ENCODE data around the gene MORF4L1.
"Not testable (repeated sequence)": the region's sequence is repeated elsewhere in the genome, so short reads cannot be mapped to it uniquely, and the experiment has no call there.

Gene MORF4L1

DNA sequence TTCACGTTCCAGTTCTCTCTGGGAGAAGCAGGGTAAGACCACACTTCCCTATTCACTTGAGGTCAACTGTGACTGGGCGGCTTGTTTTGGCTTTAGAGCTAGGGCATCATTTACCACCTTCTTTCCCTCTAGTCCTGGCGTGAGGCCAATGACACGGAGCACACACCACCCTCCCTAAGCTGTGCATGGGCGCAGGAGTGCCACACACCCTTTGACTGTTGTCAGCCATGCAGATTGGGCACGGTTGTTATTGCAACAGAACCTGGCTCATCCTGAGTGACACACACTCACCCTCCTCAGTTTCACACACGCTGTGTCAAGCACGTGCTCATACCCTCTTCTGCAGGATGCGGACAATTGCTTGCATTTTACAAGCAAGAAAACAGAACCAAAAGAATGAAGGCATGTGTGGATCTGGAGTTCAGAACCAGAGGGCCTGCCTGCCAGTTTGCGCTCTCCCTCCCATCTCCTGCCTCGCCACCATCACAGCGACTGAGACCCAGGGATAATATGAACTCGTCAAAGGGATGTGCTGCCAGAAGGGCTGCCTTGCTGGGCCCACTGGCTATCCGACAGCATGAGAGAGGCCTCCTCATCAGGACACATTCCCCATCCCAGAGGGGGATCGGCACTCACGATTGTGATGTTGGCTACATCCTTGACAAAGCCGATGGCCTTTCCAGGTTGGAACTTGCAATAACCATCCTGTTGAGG, 54.5 kb downstream of the MORF4L1 start:
- no peak for DNase-seq

- DNase-seq, result not testable (repeated sequence)
Observed at GRCh38 chr15:78928176-78928575, 55.5 kb downstream of the MORF4L1 start.

DNA sequence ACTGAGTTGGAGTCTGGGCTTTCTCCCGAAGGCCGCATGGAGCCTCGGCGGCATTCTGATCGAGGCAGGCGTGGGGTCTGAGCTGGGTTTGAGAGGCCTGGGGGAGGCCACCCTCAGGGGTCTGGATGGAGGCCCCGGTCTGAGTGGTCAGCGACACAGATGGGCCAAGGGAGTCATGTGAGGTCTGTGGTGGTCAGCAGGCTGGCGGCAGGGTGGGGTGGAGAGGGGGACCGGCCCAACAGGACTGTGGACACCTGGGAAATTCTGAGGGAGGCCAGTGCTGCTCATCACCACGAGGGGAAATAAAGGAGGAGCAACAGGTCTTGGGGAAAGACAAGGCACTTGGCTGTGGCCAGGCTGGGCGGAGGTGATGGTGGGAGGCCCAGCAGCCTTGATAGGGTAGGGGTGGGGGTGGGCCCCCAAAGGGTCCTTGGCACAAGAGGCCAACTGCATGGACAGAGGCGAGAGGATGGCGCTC, 56.0 kb downstream of the MORF4L1 start:
- no peak for DNase-seq

DNA sequence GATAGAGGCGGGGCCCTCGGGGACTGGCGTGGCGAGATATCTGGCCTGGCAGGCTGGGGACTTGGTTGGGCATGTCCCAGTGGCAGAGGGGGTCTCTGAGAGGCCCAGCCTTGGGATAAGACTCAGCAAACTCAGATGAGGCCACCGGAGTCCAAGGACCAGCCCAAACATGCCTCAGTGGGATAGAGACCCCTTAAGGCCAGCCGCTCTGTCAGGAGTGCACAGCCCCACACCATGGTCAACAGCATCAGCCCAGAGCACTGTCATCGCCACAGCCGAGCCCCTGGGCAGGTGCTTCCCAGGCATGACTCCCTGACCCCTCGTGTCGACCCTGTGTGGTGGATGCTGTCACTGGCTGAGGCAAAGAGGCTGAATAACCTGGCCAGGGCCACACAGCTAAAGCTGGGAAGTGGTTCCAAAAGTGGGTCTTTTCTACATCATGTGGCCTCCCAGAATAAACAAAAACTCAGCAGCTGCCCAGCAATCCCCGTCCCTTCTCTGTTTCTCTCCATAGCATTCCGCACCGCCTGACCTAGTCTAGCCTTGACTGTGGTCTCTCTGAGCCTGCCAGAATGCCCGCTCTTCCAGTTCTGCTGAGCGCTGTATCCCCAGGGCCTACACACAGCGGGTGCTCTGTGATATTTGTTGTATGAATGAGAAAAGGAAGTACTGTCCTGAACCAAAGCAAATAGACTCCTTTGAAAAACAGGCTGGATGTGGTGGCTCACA, 57.0 kb downstream of the MORF4L1 start:
- no peak for DNase-seq

- peak; percentile 92 for DNase-seq
Observed at GRCh38 chr15:78930577-78931388, 58.1 kb downstream of the MORF4L1 start.

DNA sequence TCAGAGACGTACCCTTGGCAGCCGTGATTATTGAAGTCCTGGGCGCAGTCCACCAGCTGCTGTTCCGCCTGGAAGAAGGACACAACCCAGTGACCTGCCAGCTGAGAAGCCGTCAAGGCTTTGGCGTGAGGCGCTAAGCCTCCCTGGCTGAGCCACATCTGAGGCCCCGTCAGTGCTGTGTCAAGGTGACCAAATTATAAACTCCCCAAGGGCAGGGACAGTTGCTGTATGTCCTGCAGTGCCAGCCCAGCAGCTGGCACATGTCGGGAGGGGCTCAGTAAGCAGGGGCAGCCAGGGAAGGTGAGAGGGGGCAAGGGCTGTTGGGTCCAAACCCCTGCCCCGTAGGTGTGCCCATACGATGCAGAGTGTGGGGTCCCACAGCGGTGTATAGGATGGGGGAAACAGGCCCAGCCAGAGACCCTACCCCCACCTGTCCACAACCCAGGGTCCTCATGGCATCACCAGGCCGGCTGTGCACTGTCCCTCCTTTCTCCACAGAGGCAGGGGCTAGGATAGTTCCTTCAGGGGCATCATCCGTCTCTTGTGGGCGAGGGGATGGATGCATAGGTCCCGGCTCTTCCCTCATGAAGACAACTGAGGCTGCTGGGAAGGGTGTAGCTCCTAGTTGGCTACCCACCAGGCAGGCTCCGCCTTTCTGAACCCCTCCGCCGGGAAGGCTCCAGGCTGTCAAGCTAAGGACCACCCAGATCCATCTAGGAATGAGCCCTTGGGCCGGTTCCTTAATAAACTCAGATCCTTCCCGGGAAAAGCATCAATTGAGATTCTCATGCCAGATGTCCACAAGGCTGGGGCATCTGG, 59.0 kb downstream of the MORF4L1 start:
- no peak for DNase-seq

GRCh38 chr15:78932258-78932808, 59.6 kb downstream of the MORF4L1 start:
- no peak for DNase-seq

DNA sequence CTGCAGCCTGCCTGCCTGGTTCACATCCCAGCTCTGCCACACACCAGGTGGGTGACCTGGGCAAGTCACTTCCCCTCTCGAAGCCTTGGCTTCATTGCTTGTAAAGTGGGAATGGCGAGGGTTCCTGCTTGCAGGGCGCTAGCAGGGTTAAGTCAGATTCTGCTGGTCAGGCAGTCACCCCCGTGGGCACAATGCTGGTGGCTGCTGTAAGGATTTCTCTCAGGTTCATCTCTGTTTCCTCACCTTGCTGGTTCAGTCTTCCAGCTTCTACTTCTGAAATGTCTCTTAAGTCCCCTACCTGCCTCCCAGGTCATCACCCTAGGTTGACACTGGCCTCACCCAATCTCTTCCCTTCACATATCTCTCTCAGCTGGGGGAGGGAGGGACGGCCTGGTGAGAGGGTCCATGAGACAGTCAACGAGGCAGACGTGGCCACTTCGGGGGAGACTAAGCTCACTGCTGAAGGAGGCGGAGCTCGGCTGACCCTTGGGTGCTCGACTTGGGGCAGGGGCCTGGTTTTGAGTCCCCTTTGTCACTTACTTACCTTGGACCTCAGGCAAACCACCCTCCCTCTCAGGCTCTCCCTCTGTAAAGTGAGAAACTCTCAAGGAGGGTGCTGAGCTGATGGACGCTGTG, 60.6 kb downstream of the MORF4L1 start:
- no peak for DNase-seq

DNA sequence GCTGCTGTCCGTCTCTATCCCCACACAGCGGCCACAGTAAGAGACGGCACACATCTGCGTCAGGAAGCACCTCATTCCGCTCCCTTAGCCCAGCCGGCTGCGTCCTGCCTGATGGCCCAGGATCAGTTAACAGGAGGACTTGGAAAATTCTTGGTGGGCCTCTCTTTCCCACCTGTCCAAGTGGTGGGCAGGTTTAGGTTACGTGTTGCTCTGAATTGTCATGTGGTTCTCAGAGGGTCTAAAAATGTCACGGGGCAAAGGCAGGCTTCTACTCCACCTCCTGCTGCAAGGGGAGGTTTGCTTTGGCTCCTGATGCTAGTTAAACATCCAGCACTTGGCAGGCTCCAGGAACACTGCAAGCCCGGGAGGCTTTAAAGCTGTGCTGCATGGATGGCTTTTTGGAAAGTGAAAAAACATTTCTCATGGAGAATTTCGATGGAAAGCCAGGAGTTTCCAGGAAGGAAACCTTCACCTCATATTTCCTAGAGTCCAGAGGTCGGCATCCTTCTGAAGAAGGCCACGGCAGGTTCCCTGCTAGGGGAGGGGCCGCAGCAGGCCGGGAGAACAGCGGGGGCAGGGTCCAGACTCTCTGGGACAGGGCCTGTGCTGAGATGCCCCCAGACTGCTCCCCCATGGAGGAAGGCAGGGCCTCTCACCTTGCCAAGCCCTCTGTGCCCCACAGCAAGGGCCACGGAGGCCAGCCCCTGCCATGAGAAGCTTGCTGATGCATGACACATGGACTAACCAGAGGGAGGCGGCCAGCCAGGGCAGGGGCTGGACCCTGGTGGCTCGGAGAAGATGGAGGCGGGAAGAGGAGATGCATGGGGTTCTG, 61.3 kb downstream of the MORF4L1 start:
- no peak for DNase-seq

DNA sequence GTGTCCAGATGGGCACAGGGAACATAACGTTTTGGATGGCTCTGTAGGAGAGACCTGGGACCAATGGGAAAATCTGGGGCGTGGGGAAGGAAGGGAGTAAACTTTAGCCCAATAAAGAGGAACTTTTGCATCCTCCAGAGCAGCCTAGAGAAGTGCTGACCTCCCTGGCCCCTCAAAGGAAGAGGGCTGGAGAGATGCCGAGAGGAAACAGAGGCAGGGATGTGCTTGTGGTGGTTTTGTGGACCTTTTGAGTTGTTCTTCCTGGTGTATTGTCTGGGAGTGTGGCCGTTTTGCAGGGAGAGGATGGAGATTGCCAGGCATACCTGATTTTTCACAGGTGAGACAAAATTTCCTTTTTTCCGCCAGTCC, 61.9 kb downstream of the MORF4L1 start:
- DNase-seq, result no peak

GRCh38 chr15:78937132-78937739, 64.5 kb downstream of the MORF4L1 start:
- DNase-seq, result no peak

DNA sequence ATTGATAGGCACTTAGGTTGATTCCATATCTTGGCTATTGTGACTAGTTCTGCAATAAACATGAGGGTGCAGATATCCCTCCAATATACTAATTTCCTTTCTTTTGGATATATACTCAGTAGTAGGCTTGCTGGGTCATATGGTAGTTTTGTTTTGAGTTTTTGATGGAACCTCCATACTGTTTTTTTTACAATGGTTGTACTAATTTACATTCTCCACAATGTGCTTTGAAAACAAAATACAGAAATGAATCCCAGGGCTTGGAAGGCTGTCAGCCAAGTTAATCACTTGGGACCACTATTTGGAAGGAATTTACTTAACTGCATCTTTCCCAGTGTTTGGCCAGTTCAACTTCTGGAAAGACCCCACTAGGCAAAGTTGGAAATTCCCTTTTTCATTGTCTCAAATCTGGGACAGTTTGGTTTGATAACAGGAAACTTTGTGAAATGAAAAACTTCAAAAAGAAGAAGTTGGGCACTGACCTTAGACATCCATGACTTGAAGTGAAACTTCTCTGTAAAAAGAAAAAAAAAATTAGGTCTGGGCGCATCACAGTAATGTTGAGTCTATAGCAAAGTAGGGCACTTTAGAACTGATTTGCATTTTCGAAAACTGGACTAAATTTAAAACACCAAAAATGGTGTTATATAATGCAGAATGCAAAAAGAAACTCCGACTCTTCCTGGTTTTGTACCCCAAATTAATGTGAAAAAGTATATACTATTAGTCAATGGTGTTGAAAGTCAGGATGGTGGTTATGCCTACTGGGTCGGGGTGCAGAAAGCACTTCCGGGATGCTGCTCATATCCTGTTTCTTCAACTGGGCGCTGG, 66.2 kb downstream of the MORF4L1 start:
- DNase-seq, result no peak

DNA sequence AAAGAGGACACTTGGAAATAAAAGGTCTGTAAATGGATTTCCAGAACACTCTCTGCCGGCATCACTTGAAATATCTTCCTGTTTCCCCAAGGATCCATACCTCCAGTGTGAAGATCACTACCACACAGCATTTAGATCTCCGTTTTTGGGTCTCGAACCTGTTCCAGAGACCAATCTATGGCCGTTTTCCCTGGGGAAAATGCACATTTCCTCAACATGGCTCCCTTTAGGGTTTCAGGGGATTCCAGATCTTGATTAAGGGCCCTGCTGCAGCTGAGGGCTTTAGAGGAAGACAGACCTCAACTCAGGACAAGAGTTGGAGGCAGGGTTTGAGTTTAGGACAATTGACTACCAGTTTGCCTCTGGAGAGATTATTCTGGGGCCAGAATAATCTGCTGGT, 70.1 kb downstream of the MORF4L1 start:
- DNase-seq, result no peak

- DNase-seq, result no peak
Observed at GRCh38 chr15:78943692-78944091, 71.0 kb downstream of the MORF4L1 start.

GRCh38 chr15:78944202-78944625, 71.5 kb downstream of the MORF4L1 start:
- DNase-seq, result no peak

DNA sequence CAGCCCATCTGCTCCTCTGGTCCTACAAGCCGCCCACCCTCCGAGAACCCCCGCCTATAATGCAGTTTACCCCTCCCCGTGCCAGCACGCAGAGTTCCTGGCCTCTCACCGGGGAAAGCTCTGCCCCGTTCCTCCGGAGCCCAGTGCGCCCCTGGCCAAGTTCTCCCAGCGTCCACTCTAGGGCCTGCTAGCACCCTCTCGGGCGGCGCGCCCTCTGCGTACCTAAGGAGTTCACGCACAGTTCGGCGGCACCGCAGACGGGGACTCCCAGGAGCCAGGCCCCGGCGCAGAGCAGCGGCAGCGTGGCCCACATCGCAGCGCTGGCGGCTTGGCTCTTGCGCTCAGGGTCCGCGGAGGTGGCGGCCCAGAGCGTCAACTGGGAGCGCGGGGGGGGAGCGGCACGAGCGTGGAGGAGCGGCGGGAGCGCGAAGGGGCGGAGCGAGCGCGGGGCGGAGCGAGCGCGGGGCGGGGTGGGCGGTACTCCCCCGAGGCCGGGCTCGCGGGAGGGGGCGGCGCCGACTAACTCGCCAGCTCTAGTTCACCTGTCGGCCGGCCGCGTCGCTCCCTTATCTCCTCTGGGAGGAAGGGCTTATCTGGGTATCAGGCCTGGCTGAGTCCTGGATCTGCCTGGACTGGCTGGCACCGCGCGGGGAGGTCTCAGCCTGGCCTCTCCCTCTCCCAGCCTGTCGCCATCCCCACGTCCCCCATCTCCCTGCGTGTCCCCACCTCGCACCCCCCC, 72.1 kb downstream of the MORF4L1 start, which contains the start of gene CTSH:
Gene CTSH (minus strand): TSS at position 378 of the 739 bp plus-strand sequence. CDS start 65 bp downstream, at position 313.
- DNase-seq, result peak; percentile 42

- DNase-seq, result no peak
Observed at GRCh38 chr15:78946493-78946892, 73.8 kb downstream of the MORF4L1 start.

DNA sequence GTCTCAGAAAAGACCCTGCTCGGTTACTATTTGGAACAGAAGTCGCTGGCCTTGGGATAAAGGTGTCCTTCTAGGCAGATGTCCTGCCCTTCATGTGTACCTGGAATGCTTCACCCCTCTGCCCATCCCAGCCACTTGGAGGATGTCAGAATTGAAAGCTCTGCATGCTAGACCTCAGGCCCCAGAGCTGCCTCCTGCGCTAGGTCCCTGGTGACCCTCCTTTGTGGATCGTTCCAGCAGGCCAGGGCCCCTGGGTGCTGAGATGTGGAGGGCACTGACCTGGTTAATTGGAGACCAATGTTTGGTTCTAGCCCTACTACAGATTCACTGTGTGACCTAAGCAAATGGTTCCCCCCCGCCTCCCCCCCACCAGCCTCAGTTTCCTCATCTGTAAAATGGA, 74.8 kb downstream of the MORF4L1 start:
- DNase-seq, result no peak

Data from fibroblast of skin of right biceps (primary cell).